ENCODE measurements around the gene PCCA.
A peak's percentile ranks its signal among the peaks of the same experiment; 100 is the strongest.

The PCCA gene

GRCh38 chr13:100530671-100531213 is 441.8 kb downstream of the PCCA start:
- peak; percentile 43 for DNase-seq

- DNase-seq: no peak
These were observed 443.3 kb downstream of the PCCA start for GRCh38 chr13:100532090-100532766.

GRCh38 chr13:100532836-100533435 is 444.0 kb downstream of the PCCA start:
- no peak for DNase-seq

- no peak for DNase-seq
These were observed 444.7 kb downstream of the PCCA start for GRCh38 chr13:100533588-100534041.

- DNase-seq: no peak
These were observed 445.4 kb downstream of the PCCA start for GRCh38 chr13:100534147-100534843.

GRCh38 chr13:100534911-100535310 is 446.0 kb downstream of the PCCA start:
- DNase-seq: no peak

- DNase-seq: no peak
These were observed 446.7 kb downstream of the PCCA start for GRCh38 chr13:100535426-100536135.

DNA sequence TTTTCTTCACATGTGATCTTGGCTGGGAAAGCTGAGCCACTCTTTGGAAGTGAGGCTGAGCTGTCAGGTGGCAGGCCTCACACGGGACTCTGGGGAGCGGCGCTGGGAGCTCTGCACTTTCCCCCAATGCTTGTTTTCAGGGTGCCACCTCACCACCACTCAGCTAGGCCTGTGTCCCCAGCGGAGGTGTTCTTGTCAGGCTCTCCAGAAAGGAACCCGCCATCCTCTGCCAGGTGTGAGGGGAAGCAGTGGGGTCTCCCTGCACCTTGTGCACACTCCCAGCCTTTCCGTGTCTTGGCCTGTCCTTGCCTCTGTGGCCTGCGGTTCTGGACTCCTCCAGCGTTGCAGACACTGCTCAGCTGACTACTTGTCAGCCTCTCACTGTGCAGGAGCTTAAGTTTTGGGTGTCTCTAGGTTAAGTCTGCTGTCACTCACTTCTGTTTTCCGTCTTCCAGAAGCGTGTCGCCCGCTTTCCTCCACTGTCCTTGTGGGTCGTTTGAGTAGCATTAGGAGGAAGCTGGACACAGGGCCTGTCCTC is 447.8 kb downstream of the PCCA start:
- no peak for DNase-seq

GRCh38 chr13:100537486-100537885 is 448.6 kb downstream of the PCCA start:
- DNase-seq: no peak

GRCh38 chr13:100537951-100538462 is 449.1 kb downstream of the PCCA start:
- DNase-seq: no peak

DNA sequence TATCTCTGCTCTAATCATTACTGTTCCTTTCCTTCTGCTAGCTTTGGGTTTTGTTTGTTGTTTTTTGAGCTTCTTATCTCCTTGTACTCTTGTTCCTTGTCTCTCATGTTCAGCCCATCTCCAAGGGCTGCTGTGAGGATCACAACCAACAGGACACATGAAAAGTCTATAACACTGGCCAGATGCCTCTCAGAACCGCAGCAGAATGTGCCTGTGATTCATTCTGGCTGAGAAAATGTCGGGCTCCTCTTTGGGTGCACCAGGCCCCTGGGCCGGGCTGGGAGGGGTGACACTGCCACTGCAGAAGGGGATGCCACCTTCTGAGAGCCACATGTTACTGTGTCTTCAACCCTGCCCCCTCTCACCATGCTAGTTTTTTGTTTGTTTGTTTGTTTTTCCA is 451.7 kb downstream of the PCCA start:
- DNase-seq: no peak

DNA sequence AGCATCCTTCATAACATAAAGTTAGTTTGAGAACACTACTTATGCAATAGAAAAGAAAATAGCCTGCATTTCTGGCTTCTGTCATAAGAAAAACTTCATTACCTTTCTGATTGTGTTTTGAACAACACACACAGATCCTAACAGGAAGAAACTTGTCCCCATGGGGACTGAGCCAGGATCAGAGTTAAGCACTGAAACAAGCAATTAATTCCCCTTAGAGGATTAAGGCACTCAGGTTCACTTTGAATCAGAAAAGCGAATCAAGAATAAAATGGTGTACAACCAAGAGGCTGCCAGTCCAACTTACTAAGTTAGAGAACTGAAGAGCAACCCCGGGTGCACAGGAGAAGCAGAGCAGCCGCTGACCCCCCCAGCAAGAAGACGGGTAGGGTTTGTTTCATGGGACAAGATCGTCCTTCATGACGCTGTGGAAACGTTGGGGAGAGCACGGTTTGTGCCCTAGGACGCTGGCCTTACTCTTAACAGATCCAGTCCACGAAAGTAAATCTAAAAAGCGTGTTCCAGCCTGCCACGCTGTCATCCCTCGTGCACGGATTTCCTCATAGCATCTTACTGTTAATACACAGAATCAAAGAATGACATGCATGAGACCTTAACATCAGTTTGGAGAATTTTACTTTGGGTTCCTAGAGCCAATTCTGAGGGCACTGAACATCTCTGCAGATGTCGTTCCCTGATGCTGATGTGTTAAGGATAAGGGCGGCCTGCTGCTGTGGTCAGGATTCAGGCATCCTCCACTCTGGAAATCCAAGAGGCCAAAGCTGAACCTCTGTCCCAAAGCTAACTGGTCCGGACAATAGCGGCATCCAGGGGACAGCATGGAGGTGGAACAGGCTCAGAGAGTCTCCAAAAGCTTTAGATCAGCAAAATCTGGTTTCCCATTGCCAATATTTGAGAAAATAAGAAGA is 453.3 kb downstream of the PCCA start:
- DNase-seq: no peak

GRCh38 chr13:100542826-100543156 is 453.9 kb downstream of the PCCA start:
- no peak for DNase-seq

- DNase-seq: no peak
These were observed 455.1 kb downstream of the PCCA start for GRCh38 chr13:100543872-100544602.

GRCh38 chr13:100544866-100545683 is 456.2 kb downstream of the PCCA start:
- DNase-seq: no peak

GRCh38 chr13:100545684-100546061 is 456.8 kb downstream of the PCCA start:
- no peak for DNase-seq

DNA sequence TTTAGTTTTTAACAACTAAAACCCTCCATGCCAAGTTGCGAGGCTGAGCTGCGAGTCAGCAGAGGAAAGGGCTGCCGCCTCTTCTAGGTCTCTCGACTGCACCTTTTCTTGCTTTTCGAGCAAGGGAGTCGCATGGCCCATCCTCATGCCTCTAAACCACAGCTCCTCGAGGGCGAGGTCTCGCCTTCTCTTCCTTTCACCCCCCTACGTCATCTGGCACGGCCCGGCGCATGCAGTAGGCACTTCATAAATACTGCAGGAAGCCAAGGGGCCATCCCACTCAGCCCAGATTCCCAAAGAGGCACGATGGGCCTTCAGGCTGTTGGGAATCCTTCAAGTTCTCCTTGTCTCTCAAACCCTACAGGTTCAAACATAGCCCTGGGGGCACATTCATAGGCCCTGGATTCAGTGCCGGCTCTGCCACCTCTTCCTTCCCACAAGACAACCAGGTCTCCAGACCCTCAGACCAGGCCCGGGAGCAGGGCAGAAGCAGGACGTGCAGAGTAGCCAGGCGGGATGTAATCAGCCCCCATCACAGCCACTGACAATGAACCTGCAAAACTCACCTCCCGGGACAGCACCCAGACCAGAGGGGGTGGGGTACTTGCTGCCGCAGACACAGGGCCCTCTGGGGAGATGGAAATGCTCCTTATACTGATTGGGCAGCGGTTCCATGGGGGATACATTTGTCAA is 458.0 kb downstream of the PCCA start:
- DNase-seq: no peak

DNA sequence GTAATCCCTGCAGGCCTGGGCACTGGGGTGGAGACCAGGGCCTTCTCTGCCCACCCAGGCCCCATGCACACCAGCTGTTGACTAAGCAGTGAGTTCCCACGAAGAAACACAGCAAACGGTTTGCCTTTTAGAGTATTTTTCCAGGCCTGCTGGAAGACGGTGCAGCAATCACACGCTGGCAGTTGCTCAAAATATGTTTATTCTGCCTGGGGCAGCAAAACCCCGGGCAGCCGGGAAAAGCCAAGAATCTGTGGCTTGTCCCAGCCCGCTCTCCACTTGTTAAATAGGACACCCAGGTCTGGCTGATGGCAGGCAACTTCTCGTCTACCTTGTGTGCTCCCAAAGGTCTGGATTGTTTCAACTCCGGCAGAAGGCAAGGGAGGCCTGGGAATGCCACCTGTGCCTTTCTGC is 458.9 kb downstream of the PCCA start:
- DNase-seq: no peak

DNA sequence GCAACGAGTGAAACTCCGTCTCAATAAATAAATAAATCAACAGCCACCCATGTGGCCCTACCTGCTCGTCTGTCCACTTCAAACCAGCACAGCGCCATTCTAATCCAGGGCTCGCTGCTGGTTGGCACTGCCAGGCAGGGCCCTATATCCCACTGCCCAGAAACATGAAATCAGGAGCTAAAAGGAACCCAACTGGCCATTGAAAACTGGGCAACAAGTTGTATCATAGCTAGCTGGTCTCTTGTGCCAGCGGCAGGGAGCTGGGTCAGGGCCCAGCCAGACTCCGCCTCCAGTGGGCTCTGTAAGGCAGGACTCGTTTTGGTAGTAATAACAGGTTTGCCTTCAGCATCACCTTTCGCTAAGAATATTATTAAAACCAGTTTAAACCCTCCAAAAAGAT is 460.4 kb downstream of the PCCA start:
- peak; percentile 11 for DNase-seq
